Trophoblast cell (in vitro differentiated cells and primary cell): ENCODE measurements around the gene KCNAB2.

ENCODE experiments used
- DNase-seq, 2 donors: peaks; one replicate each; pipeline ENCODE4 v3.0.0-alpha.2; 2016
- H2AFZ ChIP-seq: 2 replicates; pipeline ENCODE4 v1.6.1; 2013; ENCODE audit warnings: low read length, moderate library complexity, mild to moderate bottlenecking; ENCODE audit not compliant: insufficient read depth, poor library complexity
- H2AK5ac ChIP-seq: 2 replicates; pipeline ENCODE4 v1.6.1; 2013; ENCODE audit warnings: mild to moderate bottlenecking, low read length
- H2BK120ac ChIP-seq: 2 replicates; pipeline ENCODE4 v1.6.1; 2013; ENCODE audit warnings: low read length, mild to moderate bottlenecking, moderate library complexity; ENCODE audit not compliant: insufficient read depth, poor library complexity
- H2BK12ac ChIP-seq: 2 replicates; pipeline ENCODE4 v1.6.1; 2013; ENCODE audit warnings: mild to moderate bottlenecking, low read length, moderate library complexity
- H2BK5ac ChIP-seq: 2 replicates; pipeline ENCODE4 v1.6.1; 2013; ENCODE audit warnings: low read length, low read depth, moderate library complexity, mild to moderate bottlenecking; ENCODE audit not compliant: poor library complexity
- H3K14ac ChIP-seq: 2 replicates; pipeline ENCODE4 v1.6.1; 2013; ENCODE audit warnings: mild to moderate bottlenecking, low read length
- H3K18ac ChIP-seq: 2 replicates; pipeline ENCODE4 v1.6.1; 2013; ENCODE audit warnings: mild to moderate bottlenecking, low read length
- H3K23ac ChIP-seq: 2 replicates; pipeline ENCODE4 v1.6.1; 2013; ENCODE audit warnings: low read length
- H3K27ac ChIP-seq: 2 replicates; pipeline ENCODE4 v1.5.1; 2013; ENCODE audit warnings: low read depth, mild to moderate bottlenecking, inconsistent platforms, low read length, moderate library complexity
- H3K27me3 ChIP-seq: 2 replicates; pipeline ENCODE4 v1.6.1; 2013; ENCODE audit warnings: inconsistent platforms, mild to moderate bottlenecking, low read length, moderate library complexity; ENCODE audit not compliant: insufficient read depth
- H3K36me3 ChIP-seq, 2 experiments: 1 replicate in 1 of 2; 2 replicates in 1 of 2; pipeline ENCODE4 v1.6.1; 2013; ENCODE audit warnings: low read length in 2 of 2, mild to moderate bottlenecking in 2 of 2, moderate library complexity in 1 of 2; ENCODE audit not compliant: insufficient read depth in 2 of 2, control insufficient read depth in 1 of 2
- H3K4ac ChIP-seq: 2 replicates; pipeline ENCODE4 v1.6.1; 2013; ENCODE audit warnings: low read depth, mild to moderate bottlenecking, low read length, moderate library complexity
- H3K4me1 ChIP-seq, 2 experiments: 1 replicate in 1 of 2; 2 replicates in 1 of 2; pipeline ENCODE4 v1.6.1; 2013; ENCODE audit warnings: low read length in 2 of 2, mild to moderate bottlenecking in 2 of 2, moderate library complexity in 1 of 2; ENCODE audit not compliant: insufficient read depth in 2 of 2, control insufficient read depth in 1 of 2
- H3K4me2 ChIP-seq: 2 replicates; pipeline ENCODE4 v1.6.1; 2013; ENCODE audit warnings: inconsistent platforms, mild to moderate bottlenecking, low read length, moderate library complexity
- H3K4me3 ChIP-seq: 2 replicates; pipeline ENCODE4 v1.5.1; 2013; ENCODE audit warnings: mild to moderate bottlenecking, low read depth, low read length, inconsistent platforms
- H3K79me1 ChIP-seq: one replicate; pipeline ENCODE4 v1.6.1; 2013; ENCODE audit warnings: low read length
- H3K79me2 ChIP-seq: 2 replicates; pipeline ENCODE4 v1.6.1; 2013; ENCODE audit warnings: low read length, mild to moderate bottlenecking; ENCODE audit not compliant: control insufficient read depth, insufficient read depth, poor library complexity
- H3K9ac ChIP-seq: 2 replicates; pipeline ENCODE4 v1.6.1; 2013; ENCODE audit warnings: mild to moderate bottlenecking, low read length
- H3K9me3 ChIP-seq: 2 replicates; pipeline ENCODE4 v1.6.1; 2013; ENCODE audit warnings: low read depth, mild to moderate bottlenecking, control low read depth, inconsistent platforms, low read length; ENCODE audit not compliant: insufficient read depth
- H4K12ac ChIP-seq: 2 replicates; pipeline ENCODE4 v1.6.1; 2013; ENCODE audit warnings: low read depth, mild to moderate bottlenecking, low read length, moderate library complexity
- H4K8ac ChIP-seq: 2 replicates; pipeline ENCODE4 v1.6.1; 2013; ENCODE audit warnings: low read depth, mild to moderate bottlenecking, low read length, moderate library complexity
- H4K91ac ChIP-seq: one replicate; pipeline ENCODE4 v1.6.1; 2013; ENCODE audit warnings: low read depth, mild to moderate bottlenecking, low read length, moderate library complexity
- WGBS: extraction: QIAGEN DNeasy Blood & Tissue Kit; methylation state at CpG from one replicate; pipeline ENCODE4 v1.1.7; 2013; ENCODE audit warnings: missing lambda C conversion rate; ENCODE audit not compliant: insufficient read length, insufficient coverage; ENCODE audit errors: extremely low coverage; 5-methylcytosine and 5-hydroxymethylcytosine counted together

Gene KCNAB2

GRCh38 chr1:6090288-6090687, 44.6 kb downstream of the KCNAB2 start:
- no peaks in the 10 kb centered on the region for H3K36me3 ChIP-seq
- no peak overlapping the region for H3K9ac ChIP-seq
- H3K18ac ChIP-seq, result no peak overlapping the region
- H2BK120ac ChIP-seq, result no peak overlapping the region
- H3K14ac ChIP-seq, result no peak overlapping the region
- H3K79me1 ChIP-seq, result no peaks in the 10 kb centered on the region
- H4K12ac ChIP-seq, result no peak overlapping the region
- H3K27ac ChIP-seq, result no peak overlapping the region
- H2AK5ac ChIP-seq, result no peak overlapping the region
- no peak overlapping the region for H3K4me3 ChIP-seq
- no peaks in the 10 kb centered on the region for H3K79me2 ChIP-seq
- H2BK12ac ChIP-seq, result no peak overlapping the region
- H2AFZ ChIP-seq, result no peak overlapping the region
- H4K91ac ChIP-seq, result no peak overlapping the region
- DNase-seq, result no peak
- no peak overlapping the region for H4K8ac ChIP-seq
- H3K9me3 ChIP-seq, result no peaks in the 10 kb centered on the region
- H3K27me3 ChIP-seq, result no peaks in the 10 kb centered on the region
- H2BK5ac ChIP-seq, result no peak overlapping the region
- H3K4me2 ChIP-seq, result no peak overlapping the region
- H3K23ac ChIP-seq, result no peak overlapping the region
- no CpG with 5 or more reads among the region's 18 CpGs for WGBS
- no peaks in the 10 kb centered on the region for H3K4me1 ChIP-seq
- no peak overlapping the region for H3K4ac ChIP-seq

DNA sequence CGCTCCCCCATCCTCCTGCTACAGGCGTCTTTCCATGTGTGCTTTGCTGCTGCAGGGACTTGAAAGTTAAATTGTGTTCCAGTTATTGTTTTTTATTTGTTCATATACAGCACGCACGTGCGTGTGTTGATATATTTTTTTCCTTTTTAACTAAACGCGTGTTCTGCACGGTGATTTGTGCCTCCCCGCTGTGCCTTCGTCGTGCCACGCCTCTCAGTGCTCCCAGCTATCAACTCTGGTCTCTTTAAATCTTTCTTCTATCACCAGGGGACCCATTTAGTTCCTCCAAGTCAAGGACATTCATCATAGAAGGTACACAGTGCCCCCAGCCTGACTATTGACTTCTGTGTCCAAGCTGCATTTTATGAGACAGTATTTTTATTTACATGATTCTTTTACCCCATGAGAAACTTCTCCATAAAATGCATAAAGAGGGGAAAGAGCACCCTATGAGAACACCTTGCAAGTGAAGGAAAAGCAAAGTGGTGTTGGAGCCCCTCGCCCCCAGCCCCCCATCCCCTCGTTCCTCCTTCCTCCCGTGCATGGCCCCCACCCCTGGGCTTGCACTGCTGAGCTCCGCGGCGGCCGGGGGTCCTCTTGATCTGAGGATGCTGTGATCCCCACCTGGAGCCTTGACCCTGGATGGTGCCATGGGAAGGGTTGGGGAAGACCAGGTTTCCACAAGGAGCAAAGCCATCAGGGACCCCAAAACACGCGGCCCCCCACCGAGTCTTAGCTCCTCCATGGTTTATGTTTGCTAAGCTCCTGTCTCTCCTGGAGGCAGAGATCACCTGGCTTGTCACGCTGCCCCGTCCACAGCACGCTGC, 45.5 kb downstream of the KCNAB2 start:
- Histone ChIP-seq H3K14ac (no peak overlapping the region), H3K27ac (no peak overlapping the region), H4K8ac (no peak overlapping the region), H3K4ac (no peak overlapping the region), H3K4me1 (no peaks in the 10 kb centered on the region), H2AFZ (no peak overlapping the region), H4K91ac (no peak overlapping the region), H2AK5ac (no peak overlapping the region), H2BK12ac (no peak overlapping the region), H3K4me2 (no peak overlapping the region), H3K9me3 (no peaks in the 10 kb centered on the region), H3K4me3 (no peak overlapping the region), H3K36me3 (no peaks in the 10 kb centered on the region), H3K79me2 (no peaks in the 10 kb centered on the region), H2BK5ac (no peak overlapping the region), H3K9ac (no peak overlapping the region), H3K79me1 (no peaks in the 10 kb centered on the region), H2BK120ac (no peak overlapping the region), H3K23ac (no peak overlapping the region), H4K12ac (no peak overlapping the region), H3K27me3 (no peaks in the 10 kb centered on the region), H3K18ac (no peak overlapping the region)
- no peak for DNase-seq
- no CpG with 5 or more reads among the region's 25 CpGs for WGBS

GRCh38 chr1:6091823-6092109, 46.1 kb downstream of the KCNAB2 start:
- Histone ChIP-seq H3K4me3 (no peak overlapping the region), H4K91ac (no peak overlapping the region), H3K4me2 (no peak overlapping the region), H3K27ac (no peak overlapping the region), H3K14ac (no peak overlapping the region), H2AFZ (no peak overlapping the region), H3K27me3 (no peaks in the 10 kb centered on the region), H3K79me1 (no peaks in the 10 kb centered on the region), H2BK120ac (no peak overlapping the region), H4K8ac (no peak overlapping the region), H4K12ac (no peak overlapping the region), H3K9me3 (no peaks in the 10 kb centered on the region), H3K4ac (no peak overlapping the region), H3K79me2 (no peaks in the 10 kb centered on the region), H3K36me3 (no peaks in the 10 kb centered on the region), H3K18ac (no peak overlapping the region), H2BK12ac (no peak overlapping the region), H3K23ac (no peak overlapping the region), H2AK5ac (no peak overlapping the region), H3K9ac (no peak overlapping the region), H2BK5ac (no peak overlapping the region), H3K4me1 (no peaks in the 10 kb centered on the region)
- no CpG with 5 or more reads among the region's 10 CpGs for WGBS
- DNase-seq, result no peak

DNA sequence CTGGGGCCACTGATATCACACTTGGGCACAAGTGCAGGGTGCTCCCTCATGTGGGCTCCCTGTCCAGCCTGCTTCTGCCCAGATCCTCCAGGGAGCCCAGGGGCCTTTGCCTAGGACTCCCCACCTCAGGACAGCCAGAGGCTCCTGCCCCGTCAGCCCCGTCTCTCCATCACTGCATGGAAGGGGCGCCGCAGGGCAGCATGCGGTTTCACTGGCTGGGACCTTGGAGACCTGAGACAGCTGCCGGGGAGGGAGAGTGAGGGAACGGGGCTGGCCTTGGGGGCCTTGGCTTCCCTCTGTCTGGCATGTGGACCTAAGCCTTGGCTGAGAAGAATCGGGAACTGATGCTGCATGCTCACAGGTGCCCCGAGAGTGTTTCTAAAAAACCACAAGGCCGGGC, 46.5 kb downstream of the KCNAB2 start:
- Histone ChIP-seq H3K79me2 (no peaks in the 10 kb centered on the region), H3K4ac (no peak overlapping the region), H3K9ac (no peak overlapping the region), H2BK12ac (no peak overlapping the region), H3K23ac (no peak overlapping the region), H3K27ac (no peak overlapping the region), H3K4me2 (no peak overlapping the region), H4K12ac (no peak overlapping the region), H4K91ac (no peak overlapping the region), H2AK5ac (no peak overlapping the region), H3K27me3 (no peaks in the 10 kb centered on the region), H3K79me1 (no peaks in the 10 kb centered on the region), H2BK5ac (no peak overlapping the region), H3K14ac (no peak overlapping the region), H3K9me3 (no peaks in the 10 kb centered on the region), H2AFZ (no peak overlapping the region), H3K4me1 (no peaks in the 10 kb centered on the region), H2BK120ac (no peak overlapping the region), H4K8ac (no peak overlapping the region), H3K36me3 (no peaks in the 10 kb centered on the region), H3K18ac (no peak overlapping the region), H3K4me3 (no peak overlapping the region)
- no CpG with 5 or more reads among the region's 10 CpGs for WGBS
- no peak for DNase-seq
